Measurements from ENCODE around the gene SIN3B.

- TF ChIP-seq CTCF (IDR thresholded peaks at IDR 0.05) = no peak
- no peak for TF ChIP-seq PBX3 (IDR thresholded peaks at IDR 0.05)
- TF ChIP-seq NFIC (IDR thresholded peaks at IDR 0.05; ENCODE audit: borderline replicate concordance) = no peak
- TF ChIP-seq MAX (IDR thresholded peaks at IDR 0.05; ENCODE audit: low read depth) = no peak
- TF ChIP-seq SMC3 (IDR thresholded peaks at IDR 0.05; ENCODE audit: low read depth, low read length) = no peak
- TF ChIP-seq TCF12 (IDR thresholded peaks at IDR 0.05) = no peak
- no peak for TF ChIP-seq POLR2AphosphoS5 (IDR thresholded peaks at IDR 0.05; ENCODE audit: low read depth, low read length)
- no peak for TF ChIP-seq TAF1 (IDR thresholded peaks at IDR 0.05; ENCODE audit: borderline replicate concordance, low read depth, low read length)
- TF ChIP-seq RAD21 (IDR thresholded peaks at IDR 0.05; ENCODE audit: low read length) = no peak
- TF ChIP-seq USF1 (IDR thresholded peaks at IDR 0.05; ENCODE audit: borderline replicate concordance, low read depth) = no peak
- TF ChIP-seq FOXM1 (IDR thresholded peaks at IDR 0.05; ENCODE audit: low read depth) = no peak
These were observed 62.6 kb downstream of the SIN3B start for GRCh38 chr19:16891696-16892382.

Measured in SK-N-SH (cell line).